AG10803 (cell line): ENCODE data around the gene C20orf141.
A peak's percentile ranks its signal among the peaks of the same experiment; 100 is the strongest.

Source experiments
- DNase-seq: peaks from one replicate; pipeline ENCODE4 v3.0.0; 2010; ENCODE audit warnings: low read depth
- H3K4me3 ChIP-seq: 2 replicates; pipeline ENCODE4 v1.5.1; 2011; ENCODE audit warnings: mild to moderate bottlenecking, low read length, control low read depth
- CTCF ChIP-seq: conservative IDR thresholded peaks from 2 replicates; pipeline ENCODE4 v1.5.1; 2011; ENCODE audit warnings: mild to moderate bottlenecking, low read length, control low read depth, inconsistent platforms

C20orf141 gene

GRCh38 chr20:2840138-2840966 lies 25.6 kb downstream of the C20orf141 start, which contains the start of the genes PCED1A and VPS16:
PCED1A (minus strand) TSS chr20:2840655; CDS start chr20:2839912, 743 bp downstream.
VPS16 (plus strand) TSS chr20:2840745; CDS start chr20:2840775, 30 bp downstream.
- no peak for TF ChIP-seq CTCF
- peak; percentile 83 for DNase-seq
- peak within 1 kb of the TSS; percentile 92 for H3K4me3 ChIP-seq

- DNase-seq = peak; percentile 72
- H3K4me3 ChIP-seq = peak overlapping the region; percentile 92
- TF ChIP-seq CTCF = no peak
These were observed 26.3 kb downstream of the C20orf141 start for GRCh38 chr20:2840967-2841531.

- no peak overlapping the region for H3K4me3 ChIP-seq
- DNase-seq = no peak
- no peak for TF ChIP-seq CTCF
These were observed 30.8 kb downstream of the C20orf141 start for GRCh38 chr20:2845607-2846006.

- no peak overlapping the region for H3K4me3 ChIP-seq
- TF ChIP-seq CTCF = no peak
- no peak for DNase-seq
These were observed 31.9 kb downstream of the C20orf141 start for GRCh38 chr20:2846698-2847097.

GRCh38 chr20:2847802-2848201 lies 33.0 kb downstream of the C20orf141 start:
- DNase-seq = no peak
- no peak overlapping the region for H3K4me3 ChIP-seq
- no peak for TF ChIP-seq CTCF

- TF ChIP-seq CTCF = no peak
- H3K4me3 ChIP-seq = no peak overlapping the region
- DNase-seq = no peak
These were observed 34.7 kb downstream of the C20orf141 start for GRCh38 chr20:2849529-2849928.

- DNase-seq = no peak
- TF ChIP-seq CTCF = no peak
- no peak overlapping the region for H3K4me3 ChIP-seq
These were observed 36.3 kb downstream of the C20orf141 start for GRCh38 chr20:2851086-2851485.
